K562 (cell line): ENCODE measurements around the gene RIPOR2. TPM values are rescaled to one million over a fixed set of nuclear protein-coding genes. Genes with fewer than 3 reads are reported as not detected.

Experiments
- GATAD2B ChIP-seq: fragments of 450-650 bp; IDR thresholded peaks from 2 replicates; pipeline ENCODE4 v1.6.1; 2017; ENCODE audit warnings: mild to moderate bottlenecking, borderline replicate concordance
- HCFC1 ChIP-seq: IDR thresholded peaks from 2 replicates; pipeline ENCODE4 v1.6.1; 2012; ENCODE audit warnings: low read depth, low read length, improper control_type of control experiment
- HDAC3 ChIP-seq: fragments of 450-650 bp; IDR thresholded peaks from 2 replicates; pipeline ENCODE4 v1.6.1; 2018; ENCODE audit warnings: borderline replicate concordance, mild to moderate bottlenecking, moderate library complexity; ENCODE audit not compliant: partially characterized antibody
- MTA2 ChIP-seq: fragments of 450-650 bp; IDR thresholded peaks from 2 replicates; pipeline ENCODE4 v1.6.1; 2016; ENCODE audit warnings: low read depth
- SAP30 ChIP-seq: fragments of 200-600 bp; sonication (generic); IDR thresholded peaks from 2 replicates; pipeline ENCODE4 v1.6.1; 2012; ENCODE audit warnings: borderline replicate concordance, low read depth, mild to moderate bottlenecking, moderate library complexity, low read length, control low read depth, inconsistent platforms; ENCODE audit not compliant: insufficient read depth, poor library complexity, severe bottlenecking
- SNAPC5 ChIP-seq: fragments of 250-450 bp; sonication (Bioruptor Pico); IDR thresholded peaks from 2 replicates; pipeline ENCODE4 v1.8.0; 2021; ENCODE audit warnings: moderate library complexity, mild to moderate bottlenecking, inconsistent platforms
- TAF1 ChIP-seq: IDR thresholded peaks from 2 replicates; pipeline ENCODE4 v1.6.1; 2011; ENCODE audit warnings: mild to moderate bottlenecking, low read length, moderate library complexity; ENCODE audit not compliant: insufficient read depth, control insufficient read depth, severe bottlenecking; ENCODE audit errors: extremely low read depth
- TEAD4 ChIP-seq, 2 experiments: sonication (generic) in 1 of 2; formaldehyde crosslinking in 1 of 2; IDR thresholded peaks; 2 replicates each; pipeline versions ENCODE4 v1.6.1 to v1.8.0; 2012 to 2022; ENCODE audit warnings: borderline replicate concordance in 1 of 2, inconsistent platforms in 1 of 2, low read length in 1 of 2, mild to moderate bottlenecking in 1 of 2, missing genetic modification reagents in 1 of 2
- ZNF696 ChIP-seq: fragments of 250-450 bp; sonication (Bioruptor Pico); conservative IDR thresholded peaks from 2 replicates; pipeline ENCODE4 v1.4.0; 2020; ENCODE audit warnings: mild to moderate bottlenecking, moderate library complexity
- ZNF75A ChIP-seq: fragments of 450-650 bp; formaldehyde crosslinking; IDR thresholded peaks from 2 replicates; pipeline ENCODE4 v1.4.0; 2020; ENCODE audit warnings: mild to moderate bottlenecking
- polyA plus RNA-seq, 8 experiments: library from polyadenylated mRNA; depleted of rRNA in 4 of 8; stranded (reverse) in 5 of 8; unstranded in 3 of 8; fragments of >200 nt; fragmentation: Nextera tagmentation in 2 of 8; fragmentation: Illumina TruSeq in 1 of 8; extraction: Ambion mirVana in 2 of 8; extraction: Trizol in 1 of 8; gene quantifications; 2 replicates each; pipeline versions ENCODE4 v1.2.1 to v1.2.3, GENCODE V29; 2011 to 2014; ENCODE audit warnings: inconsistent platforms in 1 of 8, missing spikeins in 1 of 8
- total RNA-seq, 7 experiments: library from RNA; depleted of rRNA in 6 of 7; stranded (reverse); fragments of >200 nt in 6 of 7; fragmentation: Illumina TruSeq in 2 of 7; extraction: Trizol in 2 of 7; gene quantifications; 2 replicates each; pipeline versions ENCODE4 v1.2.1 to v1.2.3, GENCODE V29; 2011 to 2021; ENCODE audit warnings: low replicate concordance in 1 of 7
- TF ChIP-seq, protein P1 (sequence below): fragments of 250-450 bp; sonication (Bioruptor Pico); IDR thresholded peaks from 2 replicates; pipeline ENCODE4 v1.5.0; 2021
- TF ChIP-seq, protein P2 (sequence below): fragments of 150-350 bp; IDR thresholded peaks from 2 replicates; pipeline ENCODE4 v1.6.1; 2014; ENCODE audit warnings: low read depth, mild to moderate bottlenecking, low read length, borderline replicate concordance

The RIPOR2 gene
- total and polyA plus RNA-seq, 9 of the 15 experiments (the other 6 are each of a cell fraction or from before 2014, with no cell fraction given), result 0.04 to 1.0 (median 0.47) TPM; not detected in 2

DNA sequence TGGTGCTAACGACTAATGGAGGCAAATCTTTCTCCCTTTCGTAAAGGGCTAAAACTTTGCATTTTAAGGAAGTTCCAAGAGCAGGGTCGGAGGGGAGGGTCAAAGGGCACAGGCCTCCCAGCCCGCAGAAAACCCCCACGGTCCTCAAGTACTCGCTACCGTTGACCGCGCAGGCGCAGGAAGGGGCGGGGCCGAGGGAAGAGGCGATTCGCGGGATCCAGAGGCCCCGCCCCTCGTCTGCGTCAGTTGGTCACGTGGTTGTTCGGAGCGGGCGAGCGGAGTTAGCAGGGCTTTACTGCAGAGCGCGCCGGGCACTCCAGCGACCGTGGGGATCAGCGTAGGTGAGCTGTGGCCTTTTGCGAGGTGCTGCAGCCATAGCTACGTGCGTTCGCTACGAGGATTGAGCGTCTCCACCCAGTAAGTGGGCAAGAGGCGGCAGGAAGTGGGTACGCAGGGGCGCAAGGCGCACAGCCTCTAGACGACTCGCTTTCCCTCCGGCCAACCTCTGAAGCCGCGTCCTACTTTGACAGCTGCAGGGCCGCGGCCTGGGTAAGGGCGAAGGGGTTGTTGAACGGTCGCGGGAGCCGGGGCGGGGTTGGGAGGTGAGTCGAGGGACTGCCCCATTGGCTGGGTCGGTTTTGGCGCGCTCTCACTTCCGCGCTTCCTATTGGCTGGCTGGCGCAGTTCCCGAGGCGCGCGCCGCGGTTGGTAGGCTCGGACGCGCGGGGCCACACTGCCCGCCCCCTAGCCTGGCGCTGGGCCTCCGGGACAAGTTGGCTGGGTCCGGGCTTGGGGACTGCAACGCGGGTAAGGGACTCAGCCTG, 160.9 kb downstream of the RIPOR2 start, which contains the start of gene GMNN (continued):
- TF ChIP-seq, protein P1, sequence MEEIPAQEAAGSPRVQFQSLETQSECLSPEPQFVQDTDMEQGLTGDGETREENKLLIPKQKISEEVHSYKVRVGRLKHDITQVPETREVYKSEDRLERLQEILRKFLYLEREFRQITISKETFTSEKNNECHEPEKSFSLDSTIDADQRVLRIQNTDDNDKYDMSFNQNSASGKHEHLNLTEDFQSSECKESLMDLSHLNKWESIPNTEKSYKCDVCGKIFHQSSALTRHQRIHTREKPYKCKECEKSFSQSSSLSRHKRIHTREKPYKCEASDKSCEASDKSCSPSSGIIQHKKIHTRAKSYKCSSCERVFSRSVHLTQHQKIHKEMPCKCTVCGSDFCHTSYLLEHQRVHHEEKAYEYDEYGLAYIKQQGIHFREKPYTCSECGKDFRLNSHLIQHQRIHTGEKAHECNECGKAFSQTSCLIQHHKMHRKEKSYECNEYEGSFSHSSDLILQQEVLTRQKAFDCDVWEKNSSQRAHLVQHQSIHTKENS (CRISPR knock-in tag), result no peak
- no peak for TF ChIP-seq HDAC3
- TF ChIP-seq TEAD4 (IDR thresholded peaks at IDR 0.05; ENCODE audit: low read length), result peak; percentile 10; the same call in 1 of the 2 replicates
- no peak for TF ChIP-seq TEAD4 (CRISPR knock-in tag; IDR thresholded peaks at IDR 0.05; ENCODE audit: borderline replicate concordance)
- TF ChIP-seq GATAD2B, result 0 out of 2 replicates have a peak, but pooled peaks have one; percentile 51
- no peak for TF ChIP-seq ZNF75A (CRISPR knock-in tag)
- peak; percentile 91 for TF ChIP-seq TAF1
- TF ChIP-seq SAP30, result peak; percentile 98
- TF ChIP-seq MTA2, result peak; percentile 31
- no peak for TF ChIP-seq SNAPC5 (CRISPR knock-in tag)
- TF ChIP-seq, protein P2, sequence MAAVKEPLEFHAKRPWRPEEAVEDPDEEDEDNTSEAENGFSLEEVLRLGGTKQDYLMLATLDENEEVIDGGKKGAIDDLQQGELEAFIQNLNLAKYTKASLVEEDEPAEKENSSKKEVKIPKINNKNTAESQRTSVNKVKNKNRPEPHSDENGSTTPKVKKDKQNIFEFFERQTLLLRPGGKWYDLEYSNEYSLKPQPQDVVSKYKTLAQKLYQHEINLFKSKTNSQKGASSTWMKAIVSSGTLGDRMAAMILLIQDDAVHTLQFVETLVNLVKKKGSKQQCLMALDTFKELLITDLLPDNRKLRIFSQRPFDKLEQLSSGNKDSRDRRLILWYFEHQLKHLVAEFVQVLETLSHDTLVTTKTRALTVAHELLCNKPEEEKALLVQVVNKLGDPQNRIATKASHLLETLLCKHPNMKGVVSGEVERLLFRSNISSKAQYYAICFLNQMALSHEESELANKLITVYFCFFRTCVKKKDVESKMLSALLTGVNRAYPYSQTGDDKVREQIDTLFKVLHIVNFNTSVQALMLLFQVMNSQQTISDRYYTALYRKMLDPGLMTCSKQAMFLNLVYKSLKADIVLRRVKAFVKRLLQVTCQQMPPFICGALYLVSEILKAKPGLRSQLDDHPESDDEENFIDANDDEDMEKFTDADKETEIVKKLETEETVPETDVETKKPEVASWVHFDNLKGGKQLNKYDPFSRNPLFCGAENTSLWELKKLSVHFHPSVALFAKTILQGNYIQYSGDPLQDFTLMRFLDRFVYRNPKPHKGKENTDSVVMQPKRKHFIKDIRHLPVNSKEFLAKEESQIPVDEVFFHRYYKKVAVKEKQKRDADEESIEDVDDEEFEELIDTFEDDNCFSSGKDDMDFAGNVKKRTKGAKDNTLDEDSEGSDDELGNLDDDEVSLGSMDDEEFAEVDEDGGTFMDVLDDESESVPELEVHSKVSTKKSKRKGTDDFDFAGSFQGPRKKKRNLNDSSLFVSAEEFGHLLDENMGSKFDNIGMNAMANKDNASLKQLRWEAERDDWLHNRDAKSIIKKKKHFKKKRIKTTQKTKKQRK, result peak; percentile 13; the same call in 1 of the 2 replicates
- no peak for TF ChIP-seq ZNF696
- peak; percentile 19; the same call in 1 of the 2 replicates for TF ChIP-seq HCFC1
